22Rv1 (cell line): ENCODE results near the gene LDLRAD2.

Experiments used
- CTCF ChIP-seq: fragments of 450-650 bp; IDR thresholded peaks from 2 replicates; pipeline ENCODE4 v1.5.1; 2017; ENCODE audit warnings: mild to moderate bottlenecking
- ZFX ChIP-seq: fragments of 450-650 bp; IDR thresholded peaks from 2 replicates; pipeline ENCODE4 v1.6.1; 2017; ENCODE audit warnings: antibody characterized with exemption, borderline replicate concordance

- TF ChIP-seq CTCF (no peak), ZFX (no peak)
Observed at GRCh38 chr1:21770201-21770600, 41.9 kb upstream of the LDLRAD2 start.
